Transverse colon (tissue), 3 donors: ENCODE results near the gene FMNL3.

Experiments
- CTCF ChIP-seq, 5 experiments: fragments of 200-600 bp in 3 of 5; fragments of 450-650 bp in 2 of 5; sonication (generic) in 3 of 5; IDR thresholded peaks; 1 replicate in 2 of 5; 2 replicates in 3 of 5; pipeline ENCODE4 v1.5.1; 2016 to 2017; ENCODE audit warnings: antibody characterized with exemption in 5 of 5, inconsistent platforms in 3 of 5, mild to moderate bottlenecking in 2 of 5, moderate library complexity in 1 of 5
- POLR2A ChIP-seq: fragments of 450-650 bp; IDR thresholded peaks from one replicate; pipeline ENCODE4 v1.6.1; 2016; ENCODE audit warnings: antibody characterized with exemption, mild to moderate bottlenecking, moderate library complexity

GRCh38 chr12:49661746-49662145, 45.5 kb downstream of the FMNL3 start:
- no peak for TF ChIP-seq CTCF (IDR thresholded peaks at IDR 0.05)
- no peak for TF ChIP-seq POLR2A
